Measurements from ENCODE around the gene CAPN14. TPM values are rescaled to one million over a fixed set of nuclear protein-coding genes. Genes with fewer than 3 reads are reported as not detected.

Gene CAPN14
- total and polyA plus RNA-seq, 7 donors: 0.16 to 0.27 (median 0.24) TPM; not detected in 3

- no peak overlapping the region for H3K4me3 ChIP-seq
- no peaks in the 10 kb centered on the region for H3K36me3 ChIP-seq
- no peaks in the 10 kb centered on the region for H3K9me3 ChIP-seq
- WGBS, 2 donors: 87 to 91% methylated on average over 4 of the region's 4 CpGs
- no peak overlapping the region for H3K27ac ChIP-seq
- TF ChIP-seq POLR2A (IDR thresholded peaks at IDR 0.05): no peak
- no peak for TF ChIP-seq CTCF (IDR thresholded peaks at IDR 0.05)
- H3K4me1 ChIP-seq: peaks cover 0 to 24% (median 14%) of the 10 kb centered on the region in 4 donors
- H3K27me3 ChIP-seq: no peaks in the 10 kb centered on the region
- no peak for DNase-seq
- intact Hi-C loops (cut with DNase I): no loop called here
These were observed 18.1 kb downstream of the CAPN14 start for GRCh38 chr2:31199206-31199605.

GRCh38 chr2:31197669-31198068 lies 19.6 kb downstream of the CAPN14 start:
- Histone ChIP-seq H3K27me3 (no peaks in the 10 kb centered on the region), H3K9me3 (no peaks in the 10 kb centered on the region), H3K4me1 (peaks cover 0 to 10% (median 4%) of the 10 kb centered on the region in 4 donors), H3K4me3 (no peak overlapping the region), H3K36me3 (no peaks in the 10 kb centered on the region), H3K27ac (no peak overlapping the region)
- intact Hi-C loops (cut with DNase I): no loop called here
- 85 to 95% methylated on average over 2 of the region's 2 CpGs for WGBS, 2 donors
- TF ChIP-seq POLR2A (IDR thresholded peaks at IDR 0.05) (no peak), POLR2AphosphoS5 (IDR thresholded peaks at IDR 0.05) (no peak), EP300 (IDR thresholded peaks at IDR 0.05) (no peak), CTCF (IDR thresholded peaks at IDR 0.05) (no peak)
- DNase-seq: no peak

- Histone ChIP-seq H3K9me3 (no peaks in the 10 kb centered on the region), H3K4me3 (no peak overlapping the region), H3K4me1 (peaks cover 0 to 4% (median under 1%) of the 10 kb centered on the region in 4 donors), H3K27me3 (no peaks in the 10 kb centered on the region), H3K36me3 (no peaks in the 10 kb centered on the region), H3K27ac (no peak overlapping the region)
- 67 to 87% methylated on average over 4 of the region's 4 CpGs for WGBS, 2 donors
- intact Hi-C loops (cut with DNase I): no loop called here
- DNase-seq: no peak
- TF ChIP-seq EP300 (IDR thresholded peaks at IDR 0.05) (no peak), POLR2AphosphoS5 (IDR thresholded peaks at IDR 0.05) (no peak), POLR2A (IDR thresholded peaks at IDR 0.05) (no peak), CTCF (IDR thresholded peaks at IDR 0.05) (no peak)
These were observed 20.1 kb downstream of the CAPN14 start for GRCh38 chr2:31197166-31197565.

GRCh38 chr2:31196622-31197021 lies 20.7 kb downstream of the CAPN14 start:
- no peak for DNase-seq
- TF ChIP-seq POLR2AphosphoS5 (IDR thresholded peaks at IDR 0.05) (no peak), POLR2A (IDR thresholded peaks at IDR 0.05) (no peak), EP300 (IDR thresholded peaks at IDR 0.05) (no peak), CTCF (IDR thresholded peaks at IDR 0.05) (no peak)
- H3K27ac ChIP-seq: no peak overlapping the region
- intact Hi-C loops (cut with DNase I): no loop called here
- no peaks in the 10 kb centered on the region for H3K9me3 ChIP-seq
- H3K27me3 ChIP-seq: no peaks in the 10 kb centered on the region
- H3K36me3 ChIP-seq: no peaks in the 10 kb centered on the region
- WGBS, 2 donors: 88 to 91% methylated on average over 2 of the region's 2 CpGs
- H3K4me1 ChIP-seq: no peaks in the 10 kb centered on the region
- no peak overlapping the region for H3K4me3 ChIP-seq

- WGBS, 2 donors: 80 to 86% methylated on average over 4 of the region's 4 CpGs
- DNase-seq: no peak
- H3K27ac ChIP-seq: no peak overlapping the region
- intact Hi-C loops (cut with DNase I): no loop called here
- H3K4me3 ChIP-seq: no peak overlapping the region
- H3K9me3 ChIP-seq: no peaks in the 10 kb centered on the region
- TF ChIP-seq EP300 (IDR thresholded peaks at IDR 0.05): no peak
- no peak for TF ChIP-seq CTCF (IDR thresholded peaks at IDR 0.05)
- no peak for TF ChIP-seq POLR2AphosphoS5 (IDR thresholded peaks at IDR 0.05)
- TF ChIP-seq POLR2A (IDR thresholded peaks at IDR 0.05): no peak
- no peaks in the 10 kb centered on the region for H3K27me3 ChIP-seq
- H3K36me3 ChIP-seq: no peaks in the 10 kb centered on the region
- H3K4me1 ChIP-seq: no peaks in the 10 kb centered on the region
These were observed 23.5 kb downstream of the CAPN14 start for GRCh38 chr2:31193806-31194205.

Data from sigmoid colon (tissue), 7 donors.